ENCODE data around the gene TMEM225B. TPM values are rescaled to one million over a fixed set of nuclear protein-coding genes. Genes with fewer than 3 reads are reported as not detected.

Gene TMEM225B
- polyA plus RNA-seq, 1 donor from 2014 or later = 2.9 TPM

DNA sequence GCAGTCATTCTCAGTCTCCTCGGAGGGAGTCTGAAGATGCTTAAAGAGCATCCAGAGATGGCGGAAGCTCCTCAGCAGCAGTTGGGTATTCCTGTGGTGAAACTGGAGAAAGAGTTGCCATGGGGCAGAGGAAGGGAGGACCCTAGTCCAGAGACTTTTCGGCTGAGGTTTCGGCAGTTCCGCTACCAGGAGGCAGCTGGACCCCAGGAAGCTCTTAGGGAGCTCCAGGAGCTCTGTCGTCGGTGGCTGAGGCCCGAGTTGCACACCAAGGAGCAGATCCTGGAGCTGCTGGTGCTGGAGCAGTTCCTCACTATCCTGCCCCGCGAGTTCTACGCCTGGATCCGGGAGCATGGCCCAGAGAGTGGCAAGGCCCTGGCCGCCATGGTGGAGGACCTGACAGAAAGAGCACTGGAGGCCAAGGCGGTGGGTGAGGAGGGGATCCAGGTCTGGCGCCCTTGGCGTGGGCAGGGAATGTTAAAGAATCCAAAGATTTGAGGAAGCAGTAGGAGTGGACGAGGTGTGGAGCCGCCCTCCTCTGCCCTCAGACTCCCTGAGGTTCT lies 21.6 kb downstream of the TMEM225B start:
- H3K9me3 ChIP-seq (ENCODE audit: low read length) = no peaks in the 10 kb centered on the region
- no peak overlapping the region for H3K4me2 ChIP-seq (ENCODE audit: low read length)
- H3K79me2 ChIP-seq (replicated peaks; ENCODE audit: insufficient read depth, low read length) = peaks cover 16% of the 10 kb centered on the region
- H3K27me3 ChIP-seq (ENCODE audit: insufficient read depth, low read depth, low read length) = no peaks in the 10 kb centered on the region
- H3K4me3 ChIP-seq (ENCODE audit: low read length) = no peak overlapping the region
- H3F3A ChIP-seq (ENCODE audit: insufficient read depth, low read length, poor library complexity, severe bottlenecking) = no peaks in the 10 kb centered on the region
- no peaks in the 10 kb centered on the region for H4K20me1 ChIP-seq (ENCODE audit: insufficient read depth)
- no peaks in the 10 kb centered on the region for H3K9me2 ChIP-seq (ENCODE audit: insufficient read depth, low read length)
- H3K27ac ChIP-seq (ENCODE audit: low read length) = no peak overlapping the region
- no peak for TF ChIP-seq MXI1 (conservative IDR thresholded peaks at IDR 0.05; ENCODE audit: poor library complexity, severe bottlenecking)
- TF ChIP-seq CTCF (IDR thresholded peaks at IDR 0.05; ENCODE audit: poor library complexity, severe bottlenecking) = no peak
- TF ChIP-seq TAF1 (IDR thresholded peaks at IDR 0.05; ENCODE audit: low read depth) = no peak
- no peak for TF ChIP-seq EZH2 (IDR thresholded peaks at IDR 0.05; ENCODE audit: borderline replicate concordance, insufficient read depth, low read length, poor library complexity, severe bottlenecking)
- no peak for TF ChIP-seq RAD21 (conservative IDR thresholded peaks at IDR 0.05)
- no peak for TF ChIP-seq SMC3 (conservative IDR thresholded peaks at IDR 0.05; ENCODE audit: poor library complexity)
- no peak for TF ChIP-seq POLR2AphosphoS5 (IDR thresholded peaks at IDR 0.05)
- TF ChIP-seq REST (IDR thresholded peaks at IDR 0.05; ENCODE audit: borderline replicate concordance) = no peak
- TF ChIP-seq EP300 (conservative IDR thresholded peaks at IDR 0.05; ENCODE audit: poor library complexity, severe bottlenecking) = no peak
- H3K9ac ChIP-seq (ENCODE audit: low read length) = no peak overlapping the region
- H2AFZ ChIP-seq (ENCODE audit: low read depth, low read length) = no peak overlapping the region
- H3K36me3 ChIP-seq (ENCODE audit: insufficient read depth, low read length) = peaks cover 6% of the 10 kb centered on the region

DNA sequence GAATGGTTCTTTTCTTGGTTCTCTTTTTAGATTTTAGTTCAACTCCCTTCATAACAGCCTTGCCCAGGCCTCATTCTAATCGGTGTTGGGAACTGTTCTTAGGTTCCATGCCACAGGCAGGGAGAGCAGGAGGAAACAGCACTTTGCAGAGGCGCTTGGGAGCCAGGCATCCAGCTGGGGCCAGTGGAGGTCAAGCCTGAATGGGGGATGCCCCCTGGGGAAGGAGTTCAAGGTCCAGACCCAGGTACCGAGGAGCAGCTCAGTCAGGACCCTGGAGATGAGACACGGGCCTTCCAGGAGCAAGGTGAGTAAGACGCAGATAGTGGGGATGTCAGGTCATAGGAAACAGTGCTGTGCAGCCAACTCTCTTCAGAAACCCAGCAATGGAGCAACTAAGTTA lies 23.2 kb downstream of the TMEM225B start:
- Histone ChIP-seq H3K4me3 (ENCODE audit: low read length) (no peak overlapping the region), H2AFZ (ENCODE audit: low read depth, low read length) (no peak overlapping the region), H3K27ac (ENCODE audit: low read length) (no peak overlapping the region), H3F3A (ENCODE audit: insufficient read depth, low read length, poor library complexity, severe bottlenecking) (no peaks in the 10 kb centered on the region), H3K9me3 (ENCODE audit: low read length) (no peaks in the 10 kb centered on the region), H3K9me2 (ENCODE audit: insufficient read depth, low read length) (no peaks in the 10 kb centered on the region), H3K9ac (ENCODE audit: low read length) (no peak overlapping the region), H3K36me3 (ENCODE audit: insufficient read depth, low read length) (peaks cover 6% of the 10 kb centered on the region), H3K79me2 (replicated peaks; ENCODE audit: insufficient read depth, low read length) (peaks cover 16% of the 10 kb centered on the region), H3K27me3 (ENCODE audit: insufficient read depth, low read depth, low read length) (no peaks in the 10 kb centered on the region), H3K4me2 (ENCODE audit: low read length) (no peak overlapping the region), H4K20me1 (ENCODE audit: insufficient read depth) (no peaks in the 10 kb centered on the region)
- TF ChIP-seq MXI1 (conservative IDR thresholded peaks at IDR 0.05; ENCODE audit: poor library complexity, severe bottlenecking) (no peak), CTCF (IDR thresholded peaks at IDR 0.05; ENCODE audit: poor library complexity, severe bottlenecking) (no peak), POLR2AphosphoS5 (IDR thresholded peaks at IDR 0.05) (no peak), RAD21 (conservative IDR thresholded peaks at IDR 0.05) (no peak), REST (IDR thresholded peaks at IDR 0.05; ENCODE audit: borderline replicate concordance) (no peak), SMC3 (conservative IDR thresholded peaks at IDR 0.05; ENCODE audit: poor library complexity) (no peak), TAF1 (IDR thresholded peaks at IDR 0.05; ENCODE audit: low read depth) (no peak), EZH2 (IDR thresholded peaks at IDR 0.05; ENCODE audit: borderline replicate concordance, insufficient read depth, low read length, poor library complexity, severe bottlenecking) (no peak), EP300 (conservative IDR thresholded peaks at IDR 0.05; ENCODE audit: poor library complexity, severe bottlenecking) (no peak)
